Fibroblast of peridontal ligament (primary cell): ENCODE results near the gene GAP43.

Experiments used
- DNase-seq: peaks from one replicate; pipeline ENCODE4 v3.0.0-alpha.2; 2010; ENCODE audit errors: extremely low read depth

The GAP43 gene

DNA sequence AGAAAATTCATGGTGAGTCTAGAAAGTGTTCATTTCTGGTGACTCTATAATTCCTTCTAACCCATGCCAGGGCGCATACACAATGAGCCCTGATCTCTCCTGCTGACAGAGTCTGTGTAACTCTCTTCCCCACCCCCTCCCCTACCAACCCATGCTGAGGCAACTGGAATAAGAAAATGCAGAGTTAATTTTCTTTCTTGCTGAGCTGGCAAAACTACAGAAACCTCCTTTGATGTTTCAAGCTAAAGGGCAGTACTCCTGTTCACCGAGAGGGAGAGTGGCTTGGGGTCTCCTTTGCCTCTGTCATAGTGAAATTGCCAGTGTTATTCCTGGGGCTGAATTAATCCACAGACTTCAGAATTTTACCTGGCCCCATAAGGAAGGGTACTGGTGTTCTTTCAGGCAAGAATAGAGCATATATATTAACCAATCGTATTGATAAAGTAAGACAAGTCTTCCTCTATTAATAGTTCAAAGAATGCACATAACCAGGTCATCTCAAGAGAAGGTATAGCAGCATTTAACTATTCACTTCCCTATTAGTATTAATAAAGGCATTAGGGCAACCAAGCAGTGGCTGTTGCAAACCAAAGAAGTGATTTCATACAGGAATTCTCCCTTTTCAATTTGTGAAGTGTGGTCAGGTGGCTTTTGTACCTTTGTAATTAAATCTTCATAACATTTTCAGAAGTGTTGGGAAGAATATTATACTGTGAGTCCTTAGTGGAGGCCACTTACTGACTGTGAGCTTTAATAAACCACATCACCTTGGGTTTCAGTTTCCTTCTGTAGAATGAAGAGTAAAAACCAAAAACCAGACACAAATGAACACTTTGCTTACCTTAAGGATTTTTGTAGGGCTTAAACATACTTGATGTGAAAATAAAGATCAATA is 4.1 kb downstream of the GAP43 start:
- no peak for DNase-seq

DNA sequence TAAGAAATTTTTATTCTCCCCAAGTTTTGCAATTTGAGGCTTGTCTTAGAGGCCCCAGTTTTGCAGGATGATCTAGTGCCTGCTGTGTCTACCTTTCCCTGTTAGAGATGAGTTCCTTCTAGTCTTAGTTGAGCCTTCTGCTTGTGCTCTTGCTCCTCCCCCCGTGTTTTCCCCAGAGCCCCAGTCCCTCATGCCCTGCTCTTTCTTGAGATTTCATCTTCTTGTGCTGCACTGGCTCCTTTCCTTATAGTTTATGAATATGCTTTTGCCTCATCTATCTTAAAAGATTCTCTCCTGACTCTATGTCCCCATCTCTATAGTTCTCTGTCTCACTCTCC is 4.7 kb downstream of the GAP43 start:
- no peak for DNase-seq

DNA sequence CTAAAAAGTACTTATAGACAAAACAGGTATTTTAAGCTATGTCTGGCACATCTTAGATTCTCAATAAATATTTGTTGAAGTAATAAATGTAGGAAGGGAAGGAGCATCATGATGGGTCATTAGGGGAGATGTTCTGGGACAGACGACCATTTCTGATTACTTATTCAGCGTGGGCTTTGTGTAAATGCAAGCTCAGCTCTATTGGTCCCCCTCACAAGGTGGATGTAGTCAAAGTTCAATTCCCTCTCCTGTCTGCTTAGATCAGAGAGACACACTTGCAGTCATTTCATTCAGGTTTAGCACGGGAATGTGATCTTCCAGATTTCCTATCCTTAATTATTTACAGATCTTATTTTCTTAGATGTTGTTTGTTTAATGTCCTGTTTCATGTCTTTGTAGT is 7.5 kb downstream of the GAP43 start:
- DNase-seq: no peak

DNA sequence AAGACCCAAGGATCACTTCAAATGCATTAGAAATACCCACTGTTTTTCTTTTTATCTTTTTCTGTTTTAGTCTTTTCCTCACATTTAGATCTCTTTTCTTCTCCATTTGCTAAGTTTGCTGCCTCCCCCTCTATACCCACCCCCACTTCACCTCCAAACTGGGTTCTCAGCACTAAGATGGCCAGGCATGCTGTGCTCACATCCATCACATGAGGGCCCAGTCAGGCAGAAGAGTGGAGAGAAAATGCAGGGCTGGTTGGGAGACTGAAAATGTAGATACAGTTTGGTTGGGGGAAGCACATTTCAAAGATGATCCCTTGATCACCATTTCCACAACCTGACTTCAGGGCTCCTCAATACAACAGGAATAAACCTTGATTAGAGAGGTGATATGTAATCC is 8.7 kb downstream of the GAP43 start:
- no peak for DNase-seq

DNA sequence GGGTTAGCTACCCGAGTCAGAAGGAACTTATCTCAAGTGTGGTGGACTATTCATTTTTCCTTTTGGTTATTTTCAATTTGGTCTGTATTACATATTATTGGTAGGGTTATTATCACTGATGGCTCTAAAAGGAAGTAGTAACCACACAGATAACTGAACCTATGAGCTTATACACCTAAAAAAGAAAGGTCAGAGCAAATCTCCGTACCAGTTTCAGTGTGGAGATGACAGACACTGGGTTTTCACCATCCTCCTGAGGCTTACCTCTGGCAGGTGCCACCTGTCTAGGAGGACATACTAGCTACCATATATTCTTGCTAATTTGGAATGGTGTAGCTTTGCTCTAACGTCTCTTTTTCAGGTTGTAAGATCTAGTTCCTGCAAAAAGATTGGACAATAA is 10.2 kb downstream of the GAP43 start:
- no peak for DNase-seq

DNA sequence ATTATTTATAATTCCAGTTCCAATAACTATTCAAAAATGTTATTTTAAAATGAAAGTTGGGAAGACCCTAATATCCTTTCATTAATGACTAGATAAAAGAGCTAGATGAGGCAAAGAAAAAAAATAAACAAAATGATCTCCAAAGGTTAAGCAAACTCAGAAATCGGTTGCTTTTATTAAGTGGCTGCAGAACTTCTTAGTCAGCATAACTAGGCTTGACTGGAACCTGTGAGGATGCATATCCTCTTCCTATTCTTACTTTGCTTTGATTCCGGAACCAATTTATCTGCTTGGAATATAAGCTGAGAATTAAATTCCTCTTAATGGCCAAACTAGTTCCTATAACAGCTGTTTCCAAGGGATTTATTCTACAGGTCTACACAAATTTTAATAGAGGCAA is 10.7 kb downstream of the GAP43 start:
- DNase-seq: no peak

DNA sequence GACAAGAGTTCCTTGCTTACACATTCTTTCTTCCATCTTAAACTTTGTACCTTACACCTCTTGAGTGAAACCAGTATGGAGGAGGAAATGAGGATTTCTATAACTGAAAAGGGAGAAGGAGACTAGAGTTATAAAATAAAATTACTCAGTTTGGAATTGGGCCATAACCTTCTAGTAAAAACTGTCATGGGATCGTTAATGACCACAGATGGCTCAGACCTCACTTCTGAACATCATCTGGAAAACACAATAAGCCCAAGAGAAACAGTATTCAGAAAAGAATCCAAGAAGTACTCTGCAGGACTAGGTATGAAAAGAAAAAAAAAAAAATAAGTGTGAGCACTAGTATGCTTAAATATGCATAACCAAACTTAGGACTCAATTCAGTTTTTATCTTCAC is 12.1 kb downstream of the GAP43 start:
- no peak for DNase-seq

DNA sequence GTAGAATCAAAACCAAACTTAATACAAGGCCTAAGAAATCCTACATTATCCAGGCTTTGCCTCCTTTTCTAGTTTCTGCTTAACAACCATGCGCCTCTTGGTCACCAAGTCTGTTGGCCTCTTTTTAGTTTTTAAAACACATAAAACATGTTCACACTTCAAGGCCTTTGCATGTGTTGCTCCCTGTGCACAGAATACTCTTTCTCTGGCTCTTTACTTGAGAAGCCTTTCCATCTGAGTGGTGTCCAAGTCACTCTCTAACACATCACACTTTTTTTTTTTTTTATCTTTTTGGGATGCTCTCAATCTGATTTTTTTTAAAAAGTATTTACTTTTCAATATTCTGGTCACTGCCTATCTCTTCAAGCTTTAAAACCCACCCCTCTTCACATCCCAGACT is 14.9 kb downstream of the GAP43 start:
- DNase-seq: no peak

DNA sequence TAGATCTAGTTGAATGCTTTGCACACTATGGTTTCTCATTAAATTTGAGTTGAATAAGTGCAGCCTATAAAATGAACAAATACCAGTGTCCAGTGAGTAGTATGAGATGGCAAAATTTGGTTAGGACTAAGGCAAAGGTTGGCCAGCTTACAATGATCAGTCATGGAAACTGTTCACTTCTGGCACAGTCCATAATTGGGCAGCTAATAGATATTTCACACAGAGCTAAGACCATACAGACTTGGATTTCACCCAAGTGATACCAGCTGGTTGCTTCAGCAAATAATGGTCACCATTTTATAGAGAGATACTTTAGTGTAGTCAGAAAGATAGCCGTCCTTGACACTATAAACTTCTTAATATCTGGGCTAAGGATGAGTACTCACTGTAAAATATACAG is 15.7 kb downstream of the GAP43 start:
- DNase-seq: no peak

DNA sequence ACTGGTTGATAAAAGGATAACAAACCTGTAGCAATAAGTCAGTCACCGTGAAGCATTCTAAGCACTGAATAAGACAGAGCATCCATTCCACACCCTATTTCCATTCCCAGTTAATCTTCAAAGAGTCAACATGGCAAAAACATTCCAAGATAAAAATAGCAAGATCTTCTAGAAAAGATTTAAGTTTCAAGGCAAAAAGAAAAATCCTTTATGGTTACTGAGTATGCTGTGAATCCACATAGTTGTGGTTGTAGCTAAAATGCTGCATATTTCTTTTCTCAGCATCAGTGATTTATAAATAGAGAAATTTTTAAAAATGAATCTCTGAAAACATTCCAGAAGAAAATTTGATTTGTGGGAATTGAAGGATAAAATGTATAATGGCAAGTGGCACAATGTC is 21.1 kb downstream of the GAP43 start:
- peak; percentile 77 for DNase-seq

DNA sequence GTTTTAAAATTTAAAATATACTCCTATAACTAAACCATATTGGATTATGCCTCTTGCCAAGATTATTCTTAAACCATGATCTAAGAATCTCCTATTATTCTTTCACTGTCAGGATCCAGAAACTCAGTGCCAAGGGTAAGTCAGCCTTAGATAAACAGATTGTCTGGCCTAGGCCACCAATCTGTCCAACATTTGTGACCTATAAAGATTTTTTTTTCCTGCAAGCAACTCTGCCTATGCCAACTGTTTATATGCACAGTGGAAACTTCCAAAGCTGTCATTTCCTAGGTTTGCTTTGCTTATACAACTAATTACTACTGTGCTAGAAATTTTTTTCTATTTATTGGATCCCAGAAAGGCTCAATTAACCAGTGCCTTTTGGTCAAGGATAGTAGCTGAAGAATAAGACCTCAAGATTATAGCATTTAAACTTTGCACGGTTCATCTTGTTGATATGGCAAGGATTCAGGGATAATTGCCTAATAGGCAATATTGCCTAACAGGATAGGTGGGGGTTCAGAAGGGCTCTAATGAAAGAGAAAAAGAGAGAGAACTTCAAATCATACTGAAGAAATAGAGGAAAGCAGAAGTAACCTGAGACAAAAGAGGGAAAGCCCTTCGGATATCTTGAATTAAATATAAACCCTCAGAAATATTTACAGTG is 22.8 kb downstream of the GAP43 start:
- DNase-seq: no peak

DNA sequence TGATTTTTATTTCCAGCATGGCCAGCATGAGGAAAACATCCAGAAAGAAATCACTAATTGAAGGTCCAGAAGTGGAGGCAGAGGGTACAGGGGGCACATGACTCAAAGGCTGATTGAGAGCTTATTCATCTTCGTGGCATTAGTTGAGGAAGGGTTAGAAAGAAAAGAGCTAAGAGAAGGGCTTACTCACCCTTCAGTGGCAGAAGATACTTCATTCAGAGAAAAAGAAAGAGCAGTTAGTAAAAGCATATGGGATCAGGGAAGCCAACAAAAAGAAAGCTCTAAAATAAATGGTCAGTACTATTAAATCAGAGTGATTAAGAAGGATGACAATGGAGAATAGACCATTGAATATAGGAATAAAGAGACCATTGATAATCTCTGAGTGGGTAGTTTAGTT is 25.2 kb downstream of the GAP43 start:
- DNase-seq: peak; percentile 33

DNA sequence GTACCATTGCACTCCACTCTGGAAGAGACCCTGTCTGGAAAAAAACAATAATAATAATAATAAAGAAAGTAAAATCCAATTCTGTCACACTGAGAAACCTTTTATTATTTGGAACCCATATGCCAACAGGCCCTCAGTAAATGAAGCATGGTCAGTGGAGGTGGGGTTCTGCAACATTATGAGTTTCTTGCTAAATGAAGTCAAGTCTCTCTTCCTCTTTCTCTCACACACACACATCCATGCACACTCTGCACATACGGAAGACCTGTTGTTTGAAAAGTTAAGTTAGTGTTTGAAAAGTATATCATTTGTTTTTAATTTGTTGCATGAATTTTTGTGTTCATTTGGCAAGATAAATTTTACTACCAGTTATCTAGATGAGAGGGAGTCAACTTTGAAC is 27.8 kb downstream of the GAP43 start:
- DNase-seq: no peak

DNA sequence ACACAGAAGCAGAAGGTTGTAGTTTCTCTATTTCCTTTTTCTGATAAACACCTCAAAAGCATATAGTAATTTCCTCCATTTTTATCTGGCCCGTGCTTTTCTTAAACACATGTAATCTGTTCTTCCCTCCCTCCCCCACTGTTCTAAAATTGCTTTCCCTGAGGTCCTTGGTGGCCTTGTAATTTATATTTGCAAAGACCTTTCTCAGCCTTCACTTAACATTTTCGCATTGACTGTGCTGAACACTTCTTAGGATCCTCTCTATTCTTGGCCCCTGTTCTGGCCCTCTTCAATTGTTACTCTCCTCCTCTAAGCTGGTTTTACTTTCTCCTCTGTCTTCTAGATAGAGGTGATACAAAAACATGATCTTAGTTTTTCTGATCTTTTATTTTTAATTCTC is 28.3 kb downstream of the GAP43 start:
- no peak for DNase-seq

DNA sequence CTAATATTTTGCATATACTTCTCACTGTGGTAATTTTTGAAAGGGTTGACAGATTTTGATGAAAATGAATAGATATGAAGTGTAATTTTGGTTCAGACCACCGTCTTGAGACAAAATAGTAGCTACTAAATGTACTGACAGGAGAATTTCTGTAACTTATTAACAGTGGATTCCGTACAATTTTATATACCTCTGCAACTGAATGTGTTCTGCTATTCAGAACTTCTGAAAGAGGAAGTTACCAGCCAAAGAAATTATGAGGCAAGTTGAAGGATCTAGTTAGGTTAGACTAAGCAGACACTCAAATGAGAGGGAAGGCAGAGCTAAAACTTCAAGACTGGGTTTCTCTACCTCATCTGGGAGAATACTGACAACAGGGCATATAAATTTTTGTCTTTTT is 29.4 kb downstream of the GAP43 start:
- DNase-seq: no peak

DNA sequence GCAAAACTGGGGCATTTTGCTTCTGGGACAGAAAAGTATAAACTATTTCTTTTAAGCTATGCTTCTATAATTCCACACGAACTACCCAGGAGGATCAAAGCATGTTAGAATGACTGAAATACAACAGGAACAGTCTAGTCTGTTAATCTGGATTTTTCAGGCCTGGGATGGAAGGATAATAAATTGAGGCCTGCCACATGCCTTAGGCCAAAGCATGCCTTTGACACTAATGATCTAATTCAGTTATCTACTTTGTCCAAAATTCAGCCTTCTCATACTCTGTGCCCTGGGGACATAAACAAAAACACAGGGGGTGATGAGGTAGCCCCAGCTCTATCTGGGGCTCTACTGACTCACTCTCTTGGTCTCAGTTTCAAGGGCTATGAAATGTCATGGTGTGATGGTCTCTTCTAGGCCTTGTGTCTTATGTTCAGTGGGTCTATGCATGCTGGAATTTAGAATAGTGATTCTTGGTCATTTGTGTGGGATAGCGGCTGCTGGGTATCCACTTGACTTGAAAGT is 32.5 kb downstream of the GAP43 start:
- no peak for DNase-seq

DNA sequence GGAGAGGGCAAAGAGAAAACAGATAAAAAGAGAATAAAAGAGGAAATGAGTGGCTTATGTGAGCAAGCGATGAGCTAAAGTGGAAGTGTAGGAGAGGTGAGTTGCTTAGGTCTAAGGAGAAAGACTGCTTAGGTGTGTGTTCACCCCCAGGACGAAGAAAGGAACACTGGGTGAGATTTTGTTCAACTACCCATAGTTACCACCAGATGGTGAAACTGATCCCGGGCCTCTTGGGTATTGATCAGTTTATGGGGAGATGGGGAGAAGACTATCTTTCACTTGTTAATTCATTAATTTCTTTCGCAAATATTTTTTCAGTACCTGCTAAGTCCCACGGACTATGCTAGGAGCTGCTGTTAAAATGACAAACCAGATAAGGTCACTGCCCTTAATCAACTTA is 33.9 kb downstream of the GAP43 start:
- no peak for DNase-seq

DNA sequence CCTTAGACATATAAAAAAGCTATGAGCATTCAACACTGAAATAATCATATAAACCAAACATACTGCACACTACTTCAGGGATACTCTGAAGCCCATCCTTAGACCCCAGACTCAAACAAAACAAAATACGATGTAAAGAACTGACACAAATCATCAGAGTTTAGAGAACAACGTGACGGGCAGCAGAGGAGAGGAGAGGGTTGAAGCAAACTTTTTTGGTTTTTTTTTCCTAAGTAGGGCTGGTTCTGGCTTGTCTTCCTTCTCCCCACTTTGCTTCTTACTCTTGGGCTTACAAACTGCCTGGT is 34.7 kb downstream of the GAP43 start:
- DNase-seq: no peak

DNA sequence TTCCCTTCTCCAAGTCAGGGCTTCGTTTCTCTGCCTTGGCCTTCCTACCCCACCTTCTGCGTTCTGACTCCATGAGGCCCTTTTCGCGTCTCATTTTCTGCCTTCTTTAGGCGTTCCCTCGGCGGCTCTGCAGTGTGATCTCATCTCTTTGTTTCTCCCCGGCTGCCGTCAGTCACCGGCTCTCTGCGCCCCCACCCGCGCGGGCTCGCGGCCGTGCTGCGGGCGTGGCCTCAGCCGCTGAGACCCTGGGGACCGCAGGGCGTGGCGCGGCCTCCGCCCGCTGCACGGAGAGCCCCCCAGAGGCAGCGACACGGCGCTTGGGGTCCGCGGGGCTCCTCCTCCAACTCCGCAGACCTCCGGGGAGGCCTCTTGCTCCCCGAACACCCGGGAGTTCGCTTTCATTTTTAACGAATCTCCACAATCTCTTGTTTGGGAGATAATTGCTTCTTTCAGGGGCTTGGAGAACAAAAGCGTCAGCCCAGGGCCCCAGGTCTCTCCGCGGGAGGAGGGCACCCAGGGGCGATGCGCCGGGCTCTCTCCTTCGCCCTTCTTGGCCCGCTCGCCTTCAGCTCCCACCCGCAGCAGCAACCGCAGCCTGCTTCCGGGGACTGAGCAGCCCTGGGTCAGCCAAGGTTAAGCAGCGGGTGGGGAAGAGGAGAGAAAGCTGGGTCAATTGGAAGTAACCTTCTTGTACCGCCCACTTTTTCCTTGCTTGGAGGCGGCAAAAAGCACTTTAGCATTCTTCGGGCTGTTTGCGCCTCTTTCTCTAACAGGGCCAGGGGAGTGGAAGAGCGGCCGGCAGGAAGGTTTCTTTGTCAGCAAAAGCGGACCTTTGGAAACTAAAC is 35.2 kb downstream of the GAP43 start:
- peak; percentile 90 for DNase-seq

DNA sequence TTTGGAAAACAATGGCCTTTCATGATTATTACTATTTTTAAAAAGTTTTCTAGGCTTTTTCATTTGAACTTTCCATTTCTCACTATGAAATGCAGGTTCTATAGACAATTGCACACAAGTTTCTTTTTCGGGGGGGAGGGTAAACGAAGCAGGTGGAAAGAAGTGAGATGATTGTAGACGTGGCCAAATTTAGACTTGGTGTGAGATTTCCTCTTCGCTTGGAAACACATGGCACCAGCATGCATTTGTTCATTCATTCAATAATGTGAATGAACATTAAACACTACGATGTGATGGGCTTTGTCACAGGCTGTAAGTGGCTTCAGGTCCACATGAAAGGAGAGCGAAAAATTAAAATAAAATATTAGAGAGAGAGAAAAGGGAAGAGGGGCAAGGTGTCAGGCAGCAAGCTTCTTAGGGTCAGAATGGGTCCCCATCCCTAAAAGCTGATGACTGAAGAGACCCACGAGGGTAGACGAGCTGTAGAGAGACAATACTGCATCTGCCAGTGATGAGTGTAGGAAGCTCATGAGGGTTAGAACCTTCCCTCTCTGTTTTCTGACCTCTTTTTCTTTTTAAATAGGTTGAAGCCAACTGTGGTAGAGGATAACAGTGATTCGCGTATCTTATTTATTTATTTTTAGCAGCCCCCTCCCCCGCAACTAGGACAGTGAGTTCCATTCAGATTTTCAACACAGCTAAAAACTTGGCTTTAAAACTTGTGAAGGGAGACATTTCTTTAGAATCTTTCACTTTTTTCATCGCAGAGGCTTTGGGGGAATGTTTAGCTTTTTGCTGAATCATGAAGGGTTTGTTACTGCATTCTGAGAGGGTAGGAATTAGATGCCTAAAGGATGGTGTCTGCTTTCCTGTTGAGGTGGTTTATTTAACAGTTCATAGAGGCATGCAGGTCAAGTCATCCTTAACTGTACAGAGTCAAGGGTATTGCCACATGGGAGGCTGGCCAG is 36.2 kb downstream of the GAP43 start:
- DNase-seq: peak; percentile 45

DNA sequence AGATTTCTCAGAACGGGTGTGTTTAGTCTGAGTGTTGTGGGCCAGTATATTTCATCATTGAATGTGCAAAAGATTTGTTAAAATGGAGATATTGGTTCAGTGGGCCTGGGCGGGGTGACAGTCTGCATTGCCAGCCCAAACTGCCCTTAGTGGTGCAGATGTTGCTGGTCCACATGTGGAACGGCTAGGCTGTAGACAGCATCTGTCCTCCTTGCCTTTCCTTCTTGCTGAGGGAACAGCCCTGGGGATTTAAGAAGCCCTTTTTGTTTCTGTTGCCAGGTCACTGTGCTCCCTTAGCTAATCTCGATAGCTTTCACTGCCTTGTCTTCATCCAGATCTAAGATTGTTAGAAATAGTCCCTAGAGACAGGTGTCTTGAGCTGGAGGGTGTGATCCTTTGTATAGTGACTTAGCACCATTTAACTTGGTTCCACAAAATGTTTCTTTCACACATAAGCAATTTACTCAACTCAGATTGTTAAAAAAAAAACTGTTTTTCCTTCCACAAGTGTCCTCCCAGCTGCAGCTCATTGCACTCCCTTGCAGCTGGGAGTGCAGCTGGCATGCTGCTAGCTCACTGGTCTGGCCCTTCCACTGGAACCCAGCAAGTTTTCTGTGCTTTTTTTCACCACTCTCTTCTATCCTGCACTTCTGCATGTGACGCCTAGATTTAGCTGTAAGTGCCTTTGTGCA is 37.5 kb downstream of the GAP43 start:
- peak; percentile 20 for DNase-seq
